GM12874 (cell line): Measurements from ENCODE around the gene PTPRM.

Source experiments
- CTCF ChIP-seq: IDR thresholded peaks from 2 replicates; pipeline ENCODE4 v1.5.1; 2011; ENCODE audit warnings: low read depth, mild to moderate bottlenecking, control low read depth, low read length, moderate library complexity; ENCODE audit not compliant: insufficient read depth

Gene PTPRM

DNA sequence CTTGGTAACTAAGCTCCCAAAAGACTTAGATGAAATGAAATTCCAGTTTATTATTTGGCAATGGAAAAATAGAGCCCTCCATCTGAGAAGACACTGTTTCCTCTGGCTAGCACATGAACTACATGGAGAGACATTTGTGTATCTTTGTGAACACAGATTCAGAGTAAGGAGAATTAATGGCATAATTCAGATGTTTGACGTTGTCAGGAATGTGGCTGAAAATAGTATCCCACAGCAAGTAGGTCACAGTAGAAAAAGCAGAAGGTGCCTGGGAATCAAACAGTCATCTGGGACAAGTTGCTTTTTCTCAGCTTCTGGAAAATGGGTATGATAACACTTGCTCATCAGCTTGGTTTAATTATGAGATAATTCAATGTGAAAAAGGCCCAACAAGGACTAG lies 288.6 kb downstream of the PTPRM start:
- TF ChIP-seq CTCF = no peak

- TF ChIP-seq CTCF = no peak
Observed at GRCh38 chr18:7856116-7856515, 289.0 kb downstream of the PTPRM start.

- no peak for TF ChIP-seq CTCF
Observed at GRCh38 chr18:7856733-7857132, 289.6 kb downstream of the PTPRM start.

DNA sequence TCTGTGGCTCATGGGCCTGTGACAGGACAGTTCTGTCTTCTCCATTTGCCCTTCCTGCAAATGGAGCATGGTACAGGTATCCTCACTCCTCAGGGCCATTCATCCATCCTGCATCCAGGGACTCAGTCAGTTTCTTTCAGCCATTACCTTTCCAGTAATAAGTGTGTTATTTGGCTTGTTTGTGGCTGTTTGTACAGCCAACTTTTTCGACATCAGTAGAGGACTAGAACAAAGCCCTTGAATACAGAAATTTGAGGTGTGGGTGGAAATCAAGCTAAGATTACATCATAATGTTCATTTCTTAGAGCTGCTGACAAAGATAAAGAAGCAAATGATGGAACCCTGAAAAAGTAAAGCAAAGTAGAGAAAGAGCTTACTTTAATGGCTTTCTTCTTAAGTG lies 290.4 kb downstream of the PTPRM start:
- no peak for TF ChIP-seq CTCF

DNA sequence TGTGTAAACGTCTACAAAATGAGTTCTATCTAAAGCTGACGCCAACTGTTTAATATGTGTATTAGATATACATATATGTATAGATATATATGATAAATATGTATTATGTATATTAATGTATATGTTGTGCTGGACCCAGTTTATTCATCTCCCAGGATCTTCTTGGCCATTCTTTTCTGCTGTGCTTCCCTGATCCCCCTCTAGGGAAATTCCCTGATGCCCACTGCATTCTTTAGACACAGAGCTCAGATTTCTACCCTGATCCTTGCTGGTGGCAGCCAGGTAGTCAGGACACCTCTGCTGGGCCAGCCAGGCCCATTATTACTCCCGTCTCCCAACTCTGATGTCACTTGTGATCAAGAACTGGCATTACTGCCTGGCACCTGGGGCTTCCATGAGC lies 292.0 kb downstream of the PTPRM start:
- TF ChIP-seq CTCF = no peak

- TF ChIP-seq CTCF = no peak
Observed at GRCh38 chr18:7870266-7870665, 303.1 kb downstream of the PTPRM start.

DNA sequence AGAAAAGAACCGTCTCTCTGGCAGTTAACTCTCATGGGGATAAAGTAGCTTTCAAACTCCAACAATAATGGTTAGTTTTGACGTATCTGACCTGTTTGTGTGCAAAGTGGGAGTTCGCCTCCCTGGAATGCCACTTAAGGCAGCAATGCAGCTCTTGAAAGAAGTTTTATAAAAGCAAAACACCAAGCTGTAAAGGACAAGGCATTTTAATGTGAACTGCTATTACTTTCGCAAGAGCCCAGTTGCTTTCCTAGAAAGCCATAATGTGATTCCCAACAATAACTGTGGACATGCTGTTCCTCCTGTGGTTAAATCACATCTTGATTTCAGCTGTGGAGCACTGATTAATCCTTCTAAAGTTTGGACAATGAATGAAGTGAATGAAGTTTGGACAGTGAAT lies 303.7 kb downstream of the PTPRM start:
- no peak for TF ChIP-seq CTCF
